CD4-positive, alpha-beta memory T cell (primary cell): ENCODE measurements around the gene MMP17. TPM values are rescaled to one million over a fixed set of nuclear protein-coding genes. Genes with fewer than 3 reads are reported as not detected.

Source experiments
- CTCF ChIA-PET: fragments of 350-600 bp; sonication (Branson Sonifier 250); formaldehyde crosslinking; loops from one replicate; lab custom pipeline; 2021; ENCODE audit warnings: inconsistent platforms; ENCODE audit not compliant: partially characterized antibody; lab: Charles Lee
- POLR2A ChIA-PET: fragments of 350-600 bp; sonication (Branson Sonifier 250); formaldehyde crosslinking; loops from one replicate; lab custom pipeline; 2021; ENCODE audit not compliant: partially characterized antibody; lab: Charles Lee
- DNase-seq, 5 donors: peaks; one replicate each; pipeline versions ENCODE4 v3.0.0 to v3.0.0-alpha.2; 2020 to 2022; ENCODE audit warnings: mixed read lengths in 1 of 5
- H3K27ac ChIP-seq: one replicate; pipeline ENCODE4 v1.7.0; 2013; ENCODE audit warnings: low read depth, low read length
- H3K27me3 ChIP-seq: 2 replicates; pipeline ENCODE4 v1.7.0; 2013; ENCODE audit warnings: mild to moderate bottlenecking, low read length, moderate library complexity; ENCODE audit not compliant: insufficient read depth
- H3K36me3 ChIP-seq: 2 replicates; pipeline ENCODE4 v1.7.0; 2013; ENCODE audit warnings: mild to moderate bottlenecking, low read length, moderate library complexity; ENCODE audit not compliant: insufficient read depth
- H3K4me1 ChIP-seq: 2 replicates; pipeline ENCODE4 v1.7.0; 2013; ENCODE audit warnings: mild to moderate bottlenecking, low read length, moderate library complexity; ENCODE audit not compliant: insufficient read depth
- H3K4me3 ChIP-seq, 2 donors: one replicate each; pipeline ENCODE4 v1.7.0; 2013; ENCODE audit warnings: low read length in 2 of 2, mild to moderate bottlenecking in 1 of 2
- H3K9me3 ChIP-seq, 2 donors: one replicate each; pipeline ENCODE4 v1.7.0; 2013; ENCODE audit warnings: low read length in 2 of 2, control low read depth in 1 of 2; ENCODE audit not compliant: control insufficient read depth in 1 of 2
- H3K27ac Mint-ChIP-seq, 7 donors: one replicate each; pipeline ENCODE4 v1.8.0; 2020 to 2021; ENCODE audit warnings: mixed read lengths in 7 of 7, mild to moderate bottlenecking in 6 of 7, inconsistent platforms in 3 of 7, moderate library complexity in 3 of 7
- H3K27me3 Mint-ChIP-seq, 2 donors: one replicate each; pipeline ENCODE4 v1.8.0; 2020 to 2021; ENCODE audit warnings: mixed read lengths in 2 of 2
- H3K36me3 Mint-ChIP-seq, 2 donors: one replicate each; pipeline ENCODE4 v1.8.0; 2020 to 2021; ENCODE audit warnings: mixed read lengths in 2 of 2, inconsistent platforms in 1 of 2, mild to moderate bottlenecking in 1 of 2
- H3K4me1 Mint-ChIP-seq, 4 donors: one replicate each; pipeline ENCODE4 v1.8.0; 2020 to 2021; ENCODE audit warnings: mixed read lengths in 4 of 4, mild to moderate bottlenecking in 1 of 4
- H3K4me3 Mint-ChIP-seq, 8 donors: one replicate each; pipeline ENCODE4 v1.8.0; 2020 to 2021; ENCODE audit warnings: mixed read lengths in 8 of 8, mild to moderate bottlenecking in 7 of 8, moderate library complexity in 6 of 8, inconsistent platforms in 3 of 8
- H3K9me3 Mint-ChIP-seq, 8 donors: one replicate each; pipeline ENCODE4 v1.8.0; 2020 to 2021; ENCODE audit warnings: mixed read lengths in 8 of 8, mild to moderate bottlenecking in 5 of 8, inconsistent platforms in 3 of 8, moderate library complexity in 1 of 8
- intact Hi-C: fragments of 100-400 bp; cut with micrococcal nuclease; formaldehyde crosslinking; loops from one replicate; pipeline ENCODE4 v1.15.1; 2023
- polyA plus RNA-seq, 2 donors: library from polyadenylated mRNA; unstranded; fragments of 300-500 nt; fragmentation: Illumina TruSeq; gene quantifications; one replicate each; pipeline ENCODE4 v1.2.3, GENCODE V29; 2021
- total RNA-seq, 2 experiments: library from RNA; stranded (reverse); gene quantifications; one replicate each; pipeline ENCODE4 v1.2.3, GENCODE V29; 2021

Gene MMP17
- total and polyA plus RNA-seq, 4 experiments from 2014 or later, result 0.32 to 0.94 TPM; not detected in 2

DNA sequence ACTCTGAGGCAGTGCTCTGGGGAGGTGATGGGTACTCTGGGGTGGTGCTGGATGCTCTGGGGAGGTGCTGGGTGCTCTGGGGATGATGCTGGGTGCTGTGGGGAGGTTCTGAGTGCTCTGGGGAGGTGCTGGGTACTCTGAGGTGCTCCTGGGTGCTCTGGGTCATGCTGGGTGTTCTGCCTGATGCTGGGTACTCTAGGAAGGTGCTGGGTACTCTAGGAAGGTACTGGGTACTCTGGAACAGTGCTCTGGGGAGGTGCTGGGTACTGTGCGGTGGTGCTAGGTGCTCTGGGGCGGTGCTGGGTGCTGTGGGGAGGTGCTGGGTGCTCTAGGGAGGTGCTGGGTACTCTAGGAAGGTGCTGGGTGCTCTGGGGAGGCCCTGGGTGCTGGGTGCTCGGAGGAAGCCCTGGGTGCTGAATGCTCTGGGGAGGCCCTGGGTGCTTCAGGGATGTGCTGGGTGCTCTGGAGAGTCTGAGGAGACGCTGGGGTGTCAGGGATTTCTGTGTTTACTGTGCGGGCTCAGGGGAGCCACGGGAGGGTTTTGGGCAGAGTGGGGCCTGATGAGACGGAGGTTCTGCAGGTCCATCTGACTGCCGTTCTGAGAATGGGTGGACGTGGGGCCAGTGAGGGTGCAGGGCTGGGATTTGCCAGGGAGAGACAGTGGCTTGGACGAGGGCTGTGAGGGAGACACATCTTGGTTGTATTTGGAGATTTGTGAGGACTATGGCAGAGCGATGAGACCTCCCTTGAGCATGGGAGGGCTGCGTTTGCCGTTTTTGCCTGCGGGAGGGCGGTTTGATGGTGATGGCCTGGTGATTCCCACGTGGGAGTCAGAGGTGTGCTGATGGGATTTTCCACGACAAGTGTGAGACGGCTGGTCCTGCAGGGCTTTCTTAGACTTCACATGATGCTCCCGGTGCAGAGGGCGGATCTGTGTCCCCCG lies 30.0 kb downstream of the MMP17 start:
- POLR2A ChIA-PET, result no interaction called here
- peak overlapping the region in 2 of 7 donors; percentile 30 to 78 for H3K27ac Mint-ChIP-seq
- H3K9me3 Mint-ChIP-seq, result no peaks in the 10 kb centered on the region
- H3K36me3 ChIP-seq, result no peaks in the 10 kb centered on the region
- H3K9me3 ChIP-seq, result no peaks in the 10 kb centered on the region
- H3K27me3 Mint-ChIP-seq, result peaks cover 4 to 7% of the 10 kb centered on the region in 2 donors
- no peak overlapping the region for H3K4me3 ChIP-seq
- peaks cover 4 to 17% (median 12%) of the 10 kb centered on the region in 4 donors for H3K4me1 Mint-ChIP-seq
- intact Hi-C loops, result no loop called here
- H3K27ac ChIP-seq, result no peak overlapping the region
- CTCF ChIA-PET, result no interaction called here
- no peak overlapping the region for H3K4me3 Mint-ChIP-seq
- H3K36me3 Mint-ChIP-seq, result no peaks in the 10 kb centered on the region
- H3K27me3 ChIP-seq, result no peaks in the 10 kb centered on the region
- no peak for DNase-seq
- peaks cover 15% of the 10 kb centered on the region for H3K4me1 ChIP-seq

- ChIA-PET CTCF (no interaction called here), POLR2A (no interaction called here)
- peaks cover 4 to 17% (median 12%) of the 10 kb centered on the region in 4 donors for H3K4me1 Mint-ChIP-seq
- Histone ChIP-seq H3K27ac (no peak overlapping the region), H3K27me3 (no peaks in the 10 kb centered on the region), H3K9me3 (no peaks in the 10 kb centered on the region), H3K4me3 (no peak overlapping the region), H3K36me3 (no peaks in the 10 kb centered on the region), H3K4me1 (peaks cover 15% of the 10 kb centered on the region)
- intact Hi-C loops, result no loop called here
- peak overlapping the region in 5 of 7 donors; percentile 65 to 86 (median 77) for H3K27ac Mint-ChIP-seq
- H3K9me3 Mint-ChIP-seq, result peaks cover 0 to 3% (median 0%) of the 10 kb centered on the region in 8 donors
- DNase-seq, result peak in 3 of 5 donors; percentile 23 to 32 (median 31)
- H3K27me3 Mint-ChIP-seq, result peaks cover 4 to 7% of the 10 kb centered on the region in 2 donors
- H3K36me3 Mint-ChIP-seq, result no peaks in the 10 kb centered on the region
- H3K4me3 Mint-ChIP-seq, result peak overlapping the region; percentile 0 to 69 (median 44)
Observed at GRCh38 chr12:131860472-131861260, 32.5 kb downstream of the MMP17 start.

- Mint-ChIP-seq H3K9me3 (peaks cover 0 to 3% (median 0%) of the 10 kb centered on the region in 8 donors), H3K36me3 (no peaks in the 10 kb centered on the region), H3K4me3 (peak overlapping the region in 6 of 8 donors; percentile 27 to 69 (median 56)), H3K27me3 (peaks cover 2 to 3% of the 10 kb centered on the region in 2 donors), H3K4me1 (peaks cover 4 to 13% (median 10%) of the 10 kb centered on the region in 4 donors), H3K27ac (peak overlapping the region in 4 of 7 donors; percentile 73 to 86 (median 78))
- POLR2A ChIA-PET, result no interaction called here
- no peaks in the 10 kb centered on the region for H3K36me3 ChIP-seq
- H3K27me3 ChIP-seq, result no peaks in the 10 kb centered on the region
- no peak overlapping the region for H3K27ac ChIP-seq
- H3K9me3 ChIP-seq, result no peaks in the 10 kb centered on the region
- H3K4me3 ChIP-seq, result no peak overlapping the region
- peaks cover 15% of the 10 kb centered on the region for H3K4me1 ChIP-seq
- intact Hi-C loops, result no loop called here
- CTCF ChIA-PET, result interaction anchor here (1.3 kb wide), 1 partner anchor 67 kb away, joined by 3 read pairs; no protein-coding TSS in a partner anchor
- no peak for DNase-seq
Observed at GRCh38 chr12:131861261-131862083, 33.3 kb downstream of the MMP17 start.

DNA sequence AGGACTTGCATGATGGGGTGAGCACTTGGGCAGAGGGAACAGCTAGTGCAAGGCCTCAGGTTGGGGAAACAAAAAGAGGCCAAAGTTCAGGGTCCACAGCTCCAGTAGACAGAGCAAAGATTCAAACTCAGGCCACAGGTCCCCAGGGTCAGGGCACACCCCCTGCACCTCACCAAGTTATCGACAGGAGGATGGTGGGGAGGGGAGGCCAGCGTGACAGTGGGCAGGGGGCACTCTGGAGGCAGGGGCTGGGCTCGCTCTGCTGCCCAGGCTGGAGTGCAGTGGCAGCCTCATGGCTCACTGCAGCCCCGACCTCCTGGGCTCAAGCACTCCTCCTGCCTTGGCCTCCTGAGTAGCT lies 33.9 kb downstream of the MMP17 start:
- no peak overlapping the region for H3K4me3 ChIP-seq
- intact Hi-C loops, result no loop called here
- POLR2A ChIA-PET, result no interaction called here
- H3K27me3 ChIP-seq, result no peaks in the 10 kb centered on the region
- H3K36me3 Mint-ChIP-seq, result no peaks in the 10 kb centered on the region
- peaks cover 4 to 13% (median 10%) of the 10 kb centered on the region in 4 donors for H3K4me1 Mint-ChIP-seq
- H3K4me1 ChIP-seq, result peaks cover 15% of the 10 kb centered on the region
- H3K4me3 Mint-ChIP-seq, result peak overlapping the region in 1 of 8 donors; percentile 50
- H3K27ac ChIP-seq, result no peak overlapping the region
- no peaks in the 10 kb centered on the region for H3K9me3 ChIP-seq
- CTCF ChIA-PET, result interaction anchor here (1.3 kb wide), 1 partner anchor 66 kb away, joined by 3 read pairs; no protein-coding TSS in a partner anchor
- peaks cover 0 to 3% (median 0%) of the 10 kb centered on the region in 8 donors for H3K9me3 Mint-ChIP-seq
- no peaks in the 10 kb centered on the region for H3K36me3 ChIP-seq
- H3K27ac Mint-ChIP-seq, result peak overlapping the region in 2 of 7 donors; percentile 22 to 52
- DNase-seq, result no peak
- peaks cover 2 to 3% of the 10 kb centered on the region in 2 donors for H3K27me3 Mint-ChIP-seq

GRCh38 chr12:131862600-131862993 lies 34.4 kb downstream of the MMP17 start:
- intact Hi-C loops, result no loop called here
- Histone ChIP-seq H3K36me3 (no peaks in the 10 kb centered on the region), H3K4me1 (peaks cover 15% of the 10 kb centered on the region), H3K27ac (no peak overlapping the region), H3K27me3 (no peaks in the 10 kb centered on the region), H3K4me3 (no peak overlapping the region), H3K9me3 (no peaks in the 10 kb centered on the region)
- Mint-ChIP-seq H3K9me3 (peaks cover 0 to 3% (median 0%) of the 10 kb centered on the region in 8 donors), H3K4me1 (peaks cover 4 to 13% (median 10%) of the 10 kb centered on the region in 4 donors), H3K27me3 (peaks cover 2 to 3% of the 10 kb centered on the region in 2 donors), H3K36me3 (no peaks in the 10 kb centered on the region), H3K4me3 (peak overlapping the region in 1 of 8 donors; percentile 15), H3K27ac (peak overlapping the region in 2 of 7 donors; percentile 57)
- no peak for DNase-seq
- CTCF ChIA-PET, result interaction anchor here (1.3 kb wide), 1 partner anchor 66 kb away, joined by 3 read pairs; no protein-coding TSS in a partner anchor
- POLR2A ChIA-PET, result no interaction called here

GRCh38 chr12:131862994-131863710 lies 35.0 kb downstream of the MMP17 start:
- peak overlapping the region in 2 of 7 donors; percentile 57 for H3K27ac Mint-ChIP-seq
- peak overlapping the region in 1 of 8 donors; percentile 15 for H3K4me3 Mint-ChIP-seq
- H3K4me1 ChIP-seq, result peaks cover 15% of the 10 kb centered on the region
- no peaks in the 10 kb centered on the region for H3K27me3 ChIP-seq
- H3K27me3 Mint-ChIP-seq, result peaks cover 2 to 3% of the 10 kb centered on the region in 2 donors
- H3K36me3 Mint-ChIP-seq, result no peaks in the 10 kb centered on the region
- no peak for DNase-seq
- POLR2A ChIA-PET, result no interaction called here
- H3K36me3 ChIP-seq, result no peaks in the 10 kb centered on the region
- no peak overlapping the region for H3K4me3 ChIP-seq
- H3K9me3 ChIP-seq, result no peaks in the 10 kb centered on the region
- intact Hi-C loops, result no loop called here
- peaks cover 4 to 13% (median 10%) of the 10 kb centered on the region in 4 donors for H3K4me1 Mint-ChIP-seq
- H3K27ac ChIP-seq, result no peak overlapping the region
- peaks cover 0 to 3% (median 0%) of the 10 kb centered on the region in 8 donors for H3K9me3 Mint-ChIP-seq
- CTCF ChIA-PET, result no interaction called here
